B cell (primary cell): Measurements from ENCODE around the gene IFT88. TPM values are rescaled to one million over a fixed set of nuclear protein-coding genes. Genes with fewer than 3 reads are reported as not detected.

Experiments
- ATAC-seq: fragments of 200-7000 bp; cut with Tn5 transposase; one replicate; pipeline ENCODE4 v1.10.0; 2021; ENCODE audit warnings: low read depth, mild to moderate bottlenecking, moderate number of reproducible peaks, moderate library complexity
- CTCF ChIA-PET: fragments of 350-600 bp; sonication (Branson Sonifier 250); formaldehyde crosslinking; loops from one replicate; lab custom pipeline; 2021; ENCODE audit warnings: antibody characterized with exemption, inconsistent platforms; lab: Charles Lee
- POLR2A ChIA-PET: fragments of 350-600 bp; sonication (Branson Sonifier 250); formaldehyde crosslinking; loops from one replicate; lab custom pipeline; 2021; ENCODE audit warnings: antibody characterized with exemption; lab: Charles Lee
- DNase-seq: peaks from one replicate; pipeline ENCODE4 v3.0.0; 2013
- H2AFZ ChIP-seq: 2 replicates; pipeline ENCODE4 v1.6.1; 2012; ENCODE audit warnings: mild to moderate bottlenecking, low read depth, low read length; ENCODE audit not compliant: insufficient read depth, poor library complexity, severe bottlenecking
- H3K27ac ChIP-seq, 2 donors: 1 replicate in 1 of 2; 2 replicates in 1 of 2; pipeline ENCODE4 v1.5.1; 2012 to 2013; ENCODE audit warnings: low read length in 2 of 2, mild to moderate bottlenecking in 2 of 2, moderate library complexity in 1 of 2
- H3K27me3 ChIP-seq, 4 experiments: fragments of 200-600 bp in 1 of 4; sonication (generic) in 1 of 4; replicated peaks in 1 of 4; 1 replicate in 2 of 4; 2 replicates in 2 of 4; pipeline versions ENCODE4 v1.6.1 to v1.7.0; 2013 to 2016; ENCODE audit warnings: low read length in 3 of 4, mild to moderate bottlenecking in 2 of 4, mixed read lengths in 1 of 4, moderate library complexity in 1 of 4; ENCODE audit not compliant: insufficient read depth in 4 of 4, control insufficient read depth in 3 of 4; ENCODE audit errors: control extremely low read depth in 1 of 4
- H3K36me3 ChIP-seq, 2 experiments: replicated peaks in 1 of 2; 1 replicate in 1 of 2; 2 replicates in 1 of 2; pipeline versions ENCODE4 v1.6.1 to v1.7.1; 2013; ENCODE audit warnings: low read length in 1 of 2; ENCODE audit not compliant: insufficient read depth in 2 of 2, control insufficient read depth in 1 of 2; ENCODE audit errors: control extremely low read depth in 1 of 2, extremely low read depth in 1 of 2
- H3K4me1 ChIP-seq, 2 donors: fragments of 200-600 bp in 1 of 2; sonication (generic) in 1 of 2; 1 replicate in 1 of 2; 2 replicates in 1 of 2; pipeline versions ENCODE4 v1.5.1 to v1.6.1; 2013 to 2017; ENCODE audit warnings: low read length in 2 of 2; ENCODE audit not compliant: control insufficient read depth in 2 of 2, insufficient read depth in 2 of 2
- H3K4me2 ChIP-seq: replicated peaks from 2 replicates; pipeline ENCODE3; 2012; ENCODE audit warnings: mild to moderate bottlenecking, low read depth, low read length; ENCODE audit not compliant: poor library complexity, severe bottlenecking
- H3K4me3 ChIP-seq, 5 experiments: fragments of 200-600 bp in 1 of 5; sonication (generic) in 1 of 5; 1 replicate in 3 of 5; 2 replicates in 2 of 5; pipeline versions ENCODE4 v1.5.1 to v1.7.0; 2011 to 2016; ENCODE audit warnings: low read length in 4 of 5, mild to moderate bottlenecking in 4 of 5, low read depth in 2 of 5, control low read depth in 1 of 5, moderate library complexity in 1 of 5; ENCODE audit not compliant: insufficient read depth in 1 of 5; ENCODE audit errors: control extremely low read depth in 1 of 5, extremely low read depth in 1 of 5
- H3K79me2 ChIP-seq: fragments of 200-600 bp; sonication (generic); one replicate; pipeline ENCODE4 v1.6.0; 2016; ENCODE audit warnings: low read length; ENCODE audit not compliant: control insufficient read depth, insufficient read depth
- H3K9ac ChIP-seq: fragments of 200-600 bp; sonication (generic); 2 replicates; pipeline ENCODE4 v1.6.1; 2017; ENCODE audit warnings: mild to moderate bottlenecking, low read length, moderate library complexity
- H3K9me3 ChIP-seq, 3 donors: one replicate each; pipeline versions ENCODE4 v1.6.1 to v1.7.1; 2013; ENCODE audit warnings: low read length in 2 of 3; ENCODE audit not compliant: control insufficient read depth in 2 of 3, insufficient read depth in 1 of 3; ENCODE audit errors: control extremely low read depth in 1 of 3
- H4K20me1 ChIP-seq: 2 replicates; pipeline ENCODE4 v1.6.0; 2012; ENCODE audit warnings: mild to moderate bottlenecking, low read length; ENCODE audit not compliant: insufficient read depth, control insufficient read depth, poor library complexity, severe bottlenecking
- H3K27ac Mint-ChIP-seq: one replicate; pipeline ENCODE4 v1.8.0; 2021; ENCODE audit warnings: mixed read lengths
- H3K27me3 Mint-ChIP-seq: one replicate; pipeline ENCODE4 v1.8.0; 2021; ENCODE audit warnings: mixed read lengths
- H3K4me1 Mint-ChIP-seq: one replicate; pipeline ENCODE4 v1.8.0; 2021; ENCODE audit warnings: mixed read lengths
- H3K4me3 Mint-ChIP-seq: one replicate; pipeline ENCODE4 v1.8.0; 2021; ENCODE audit warnings: mixed read lengths
- H3K9me3 Mint-ChIP-seq: one replicate; pipeline ENCODE4 v1.8.0; 2022; ENCODE audit warnings: mixed read lengths; ENCODE audit not compliant: insufficient read depth
- EZH2 ChIP-seq: IDR thresholded peaks from 2 replicates; pipeline ENCODE4 v1.6.1; 2012; ENCODE audit warnings: borderline replicate concordance, low read depth, mild to moderate bottlenecking, moderate library complexity, low read length; ENCODE audit not compliant: insufficient read depth, poor library complexity, severe bottlenecking
- WGBS: methylation state at CpG from one replicate; pipeline ENCODE4 v1.1.5; 2013; ENCODE audit warnings: missing lambda C conversion rate; ENCODE audit not compliant: insufficient coverage; 5-methylcytosine and 5-hydroxymethylcytosine counted together
- intact Hi-C: fragments of 100-400 bp; cut with micrococcal nuclease; formaldehyde crosslinking; loops from one replicate; pipeline ENCODE4 v1.10.0; 2022
- polyA plus RNA-seq: library from polyadenylated mRNA; depleted of rRNA; stranded (reverse); fragments of >200 nt; gene quantifications from 2 replicates; pipeline ENCODE4 v1.2.3, GENCODE V29; 2012
- total RNA-seq, 2 donors: library from RNA; stranded (reverse); fragments of 120-200 nt in 1 of 2; gene quantifications; 1 replicate in 1 of 2; 2 replicates in 1 of 2; pipeline versions ENCODE4 v1.2.3 to v1.2.4, GENCODE V29; 2013 to 2022
- TF ChIP-seq, protein P1 (sequence below): fragments of 200-600 bp; IDR thresholded peaks from one replicate; pipeline ENCODE4 v1.8.0; 2022; ENCODE audit warnings: antibody characterized with exemption, mild to moderate bottlenecking

IFT88 gene
- total and polyA plus RNA-seq, 2 donors (not counting 1 experiment from before 2014, with no cell fraction given): 8.0 to 23.3 TPM

DNA sequence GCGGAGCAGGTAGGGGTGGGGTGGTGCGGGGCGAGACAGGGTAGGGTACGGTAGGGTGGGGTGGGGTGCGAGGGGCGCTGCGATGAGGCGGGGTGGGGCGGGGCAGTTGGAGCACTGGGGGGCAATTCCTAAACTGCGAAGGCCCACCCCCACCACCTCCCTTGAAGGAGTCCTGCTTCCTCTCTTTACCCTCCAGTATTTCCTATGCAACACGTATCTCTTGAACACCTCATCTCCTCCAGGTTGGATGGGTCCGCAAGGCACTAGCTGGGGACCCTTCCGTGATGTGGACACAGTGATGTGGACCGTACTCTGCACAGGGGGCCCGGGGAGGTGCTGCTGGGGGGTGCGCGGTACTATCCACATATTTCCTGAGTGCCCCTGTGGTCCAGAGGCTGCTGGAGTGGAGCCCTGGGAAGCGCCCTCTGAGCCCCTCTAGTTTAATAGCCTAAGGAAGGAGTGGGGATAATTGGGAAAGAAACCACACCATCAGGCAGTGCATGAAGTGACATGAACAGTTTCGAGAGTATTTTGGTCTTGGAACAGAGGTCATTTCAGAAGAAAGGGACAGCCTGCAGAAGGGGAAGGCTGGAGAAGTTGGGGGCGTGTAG is 137.6 kb downstream of the IFT88 start:
- Histone ChIP-seq H3K36me3 (no peaks in the 10 kb centered on the region), H2AFZ (peak overlapping the region; percentile 44), H3K4me1 (peaks cover 11 to 12% of the 10 kb centered on the region in 2 donors), H3K79me2 (no peaks in the 10 kb centered on the region), H3K9ac (no peak overlapping the region), H3K4me2 (peak overlapping the region; percentile 99), H3K27me3 (peaks cover 0 to 25% (median 17%) of the 10 kb centered on the region in 4 experiments), H3K4me3 (peak overlapping the region in 1 of 5 experiments; percentile 25), H3K9me3 (no peaks in the 10 kb centered on the region), H3K27ac (no peak overlapping the region), H4K20me1 (no peaks in the 10 kb centered on the region)
- peak overlapping the region; percentile 77 for H3K4me3 Mint-ChIP-seq
- peaks cover 12% of the 10 kb centered on the region for H3K27me3 Mint-ChIP-seq
- no peak for ATAC-seq
- 60% methylated on average over 10 of the region's 20 CpGs for WGBS
- peak overlapping the region; percentile 50 for H3K27ac Mint-ChIP-seq
- intact Hi-C loops: loop anchor here (1.0 to 10.0 kb wide), 5 partner anchors 8 to 900 kb away; partner anchors contain the start of genes MICU2 and XPO4
- TF ChIP-seq EZH2: no peak
- TF ChIP-seq, protein P1, sequence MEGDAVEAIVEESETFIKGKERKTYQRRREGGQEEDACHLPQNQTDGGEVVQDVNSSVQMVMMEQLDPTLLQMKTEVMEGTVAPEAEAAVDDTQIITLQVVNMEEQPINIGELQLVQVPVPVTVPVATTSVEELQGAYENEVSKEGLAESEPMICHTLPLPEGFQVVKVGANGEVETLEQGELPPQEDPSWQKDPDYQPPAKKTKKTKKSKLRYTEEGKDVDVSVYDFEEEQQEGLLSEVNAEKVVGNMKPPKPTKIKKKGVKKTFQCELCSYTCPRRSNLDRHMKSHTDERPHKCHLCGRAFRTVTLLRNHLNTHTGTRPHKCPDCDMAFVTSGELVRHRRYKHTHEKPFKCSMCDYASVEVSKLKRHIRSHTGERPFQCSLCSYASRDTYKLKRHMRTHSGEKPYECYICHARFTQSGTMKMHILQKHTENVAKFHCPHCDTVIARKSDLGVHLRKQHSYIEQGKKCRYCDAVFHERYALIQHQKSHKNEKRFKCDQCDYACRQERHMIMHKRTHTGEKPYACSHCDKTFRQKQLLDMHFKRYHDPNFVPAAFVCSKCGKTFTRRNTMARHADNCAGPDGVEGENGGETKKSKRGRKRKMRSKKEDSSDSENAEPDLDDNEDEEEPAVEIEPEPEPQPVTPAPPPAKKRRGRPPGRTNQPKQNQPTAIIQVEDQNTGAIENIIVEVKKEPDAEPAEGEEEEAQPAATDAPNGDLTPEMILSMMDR: no peak
- ChIA-PET CTCF (interaction anchor here (0.9 to 1.4 kb wide), 5 partner anchors 11 to 212 kb away, joined by 3 to 9 read pairs (median 4); no protein-coding TSS in a partner anchor), POLR2A (interaction anchor here (0.7 kb wide), 1 partner anchor 69 kb away, joined by 3 read pairs; the partner anchor contains the start of gene EEF1AKMT1)
- peak; percentile 42 for DNase-seq
- peaks cover 12% of the 10 kb centered on the region for H3K4me1 Mint-ChIP-seq
- H3K9me3 Mint-ChIP-seq: no peaks in the 10 kb centered on the region

DNA sequence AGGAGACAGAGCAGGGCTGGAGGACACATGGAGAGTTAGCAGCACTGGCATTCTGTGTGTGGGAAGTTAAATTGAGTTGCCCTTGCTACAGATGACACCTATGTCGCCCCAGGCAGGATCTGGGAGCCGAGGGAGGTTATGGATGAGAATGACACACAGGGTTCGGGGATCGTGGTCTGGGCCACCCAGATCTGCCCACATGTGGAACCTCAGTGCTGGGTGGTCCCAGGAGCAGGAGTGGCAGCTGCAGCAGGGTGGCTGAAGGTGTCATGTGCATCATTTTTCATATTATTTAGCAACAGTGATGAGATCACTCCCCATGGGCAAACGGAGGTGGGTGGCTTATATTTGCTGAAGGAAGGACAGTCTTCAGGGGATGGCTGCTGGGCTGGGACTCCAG is 139.7 kb downstream of the IFT88 start:
- POLR2A ChIA-PET: interaction anchor here (0.7 kb wide), 1 partner anchor 196 kb away, joined by 6 read pairs; the partner anchor contains the start of gene XPO4
- Histone ChIP-seq H3K27me3 (peaks cover 0 to 8% (median 4%) of the 10 kb centered on the region in 4 experiments), H3K4me3 (no peak overlapping the region), H2AFZ (no peak overlapping the region), H3K27ac (no peak overlapping the region), H3K9me3 (no peaks in the 10 kb centered on the region), H3K9ac (no peak overlapping the region), H3K79me2 (no peaks in the 10 kb centered on the region), H3K4me2 (no peak overlapping the region), H4K20me1 (no peaks in the 10 kb centered on the region), H3K4me1 (peaks cover 11 to 12% of the 10 kb centered on the region in 2 donors), H3K36me3 (no peaks in the 10 kb centered on the region)
- Mint-ChIP-seq H3K27ac (no peak overlapping the region), H3K4me3 (no peak overlapping the region), H3K27me3 (no peaks in the 10 kb centered on the region), H3K4me1 (peaks cover 12% of the 10 kb centered on the region), H3K9me3 (no peaks in the 10 kb centered on the region)
- CTCF ChIA-PET: interaction anchor here (0.9 kb wide), 1 partner anchor 212 kb away, joined by 3 read pairs; no protein-coding TSS in a partner anchor
- intact Hi-C loops: loop anchor here (10.0 kb wide), 1 partner anchor 898 kb away; the partner anchor contains the start of gene MICU2
- 95% methylated on average over 5 of the region's 5 CpGs for WGBS
- TF ChIP-seq EZH2: no peak
- TF ChIP-seq, protein P1: no peak
- ATAC-seq (no peak), DNase-seq (no peak)
